H9 (cell line): ENCODE data around the gene TOP3B. TPM values are rescaled to one million over a fixed set of nuclear protein-coding genes. Genes with fewer than 3 reads are reported as not detected.

ENCODE experiments used
- DNase-seq: peaks from one replicate; pipeline ENCODE4 v3.0.0-alpha.2; 2017
- H2AFZ ChIP-seq: one replicate; pipeline ENCODE4 v1.6.1; 2013; ENCODE audit warnings: mild to moderate bottlenecking, low read length, control low read depth, moderate library complexity
- H2AK5ac ChIP-seq: 2 replicates; pipeline ENCODE4 v1.6.1; 2013; ENCODE audit warnings: low read length, control low read depth, mixed read lengths; ENCODE audit not compliant: insufficient read length
- H2BK120ac ChIP-seq: one replicate; pipeline ENCODE4 v1.6.1; 2013; ENCODE audit warnings: low read depth, mild to moderate bottlenecking, low read length, control low read depth, inconsistent platforms; ENCODE audit not compliant: poor library complexity, severe bottlenecking
- H2BK12ac ChIP-seq: 2 replicates; pipeline ENCODE4 v1.6.1; 2013; ENCODE audit warnings: low read length, control low read depth, mixed read lengths, low read depth; ENCODE audit not compliant: insufficient read length
- H2BK15ac ChIP-seq: 2 replicates; pipeline ENCODE4 v1.6.1; 2013; ENCODE audit warnings: low read depth, low read length, control low read depth
- H2BK20ac ChIP-seq: one replicate; pipeline ENCODE4 v1.6.1; 2013; ENCODE audit warnings: low read depth, mild to moderate bottlenecking, low read length, control low read depth, inconsistent platforms; ENCODE audit not compliant: poor library complexity, severe bottlenecking
- H2BK5ac ChIP-seq: 2 replicates; pipeline ENCODE4 v1.6.1; 2013; ENCODE audit warnings: low read length, control low read depth, mixed read lengths; ENCODE audit not compliant: insufficient read length
- H3K14ac ChIP-seq: 2 replicates; pipeline ENCODE4 v1.6.1; 2013; ENCODE audit warnings: low read length, control low read depth; ENCODE audit not compliant: insufficient read depth
- H3K18ac ChIP-seq: 2 replicates; pipeline ENCODE4 v1.6.1; 2013; ENCODE audit warnings: low read depth, mild to moderate bottlenecking, mixed read lengths, low read length, control low read depth; ENCODE audit not compliant: insufficient read length
- H3K23ac ChIP-seq: 2 replicates; pipeline ENCODE4 v1.6.1; 2013; ENCODE audit warnings: low read length, control low read depth, mixed read lengths, low read depth; ENCODE audit not compliant: insufficient read length
- H3K23me2 ChIP-seq: 2 replicates; pipeline ENCODE4 v1.6.1; 2013; ENCODE audit warnings: low read depth, mild to moderate bottlenecking, mixed read lengths, low read length, control low read depth; ENCODE audit not compliant: insufficient read length, poor library complexity, severe bottlenecking
- H3K27ac ChIP-seq: 2 replicates; pipeline ENCODE4 v1.5.1; 2013; ENCODE audit warnings: low read length, control low read depth, mixed read lengths, low read depth; ENCODE audit not compliant: insufficient read length
- H3K27me3 ChIP-seq: 2 replicates; pipeline ENCODE4 v1.6.1; 2013; ENCODE audit warnings: low read length, control low read depth, inconsistent platforms; ENCODE audit not compliant: insufficient read depth
- H3K4ac ChIP-seq: 2 replicates; pipeline ENCODE4 v1.6.1; 2013; ENCODE audit warnings: low read depth, mild to moderate bottlenecking, control low read depth, inconsistent platforms, low read length, moderate library complexity
- H3K4me1 ChIP-seq: 2 replicates; pipeline ENCODE4 v1.6.1; 2013; ENCODE audit warnings: low read length, control low read depth, inconsistent platforms; ENCODE audit not compliant: insufficient read depth
- H3K4me2 ChIP-seq: 2 replicates; pipeline ENCODE4 v1.6.1; 2013; ENCODE audit warnings: low read length, control low read depth, mixed read lengths; ENCODE audit not compliant: insufficient read length, insufficient read depth
- H3K56ac ChIP-seq: 2 replicates; pipeline ENCODE4 v1.6.1; 2013; ENCODE audit warnings: low read depth, mild to moderate bottlenecking, mixed read lengths, low read length, control low read depth; ENCODE audit not compliant: insufficient read length
- H3K79me1 ChIP-seq: 2 replicates; pipeline ENCODE4 v1.6.1; 2013; ENCODE audit warnings: low read depth, mild to moderate bottlenecking, moderate library complexity, low read length, control low read depth, inconsistent platforms; ENCODE audit not compliant: insufficient read depth, poor library complexity, severe bottlenecking
- H3K79me2 ChIP-seq: 2 replicates; pipeline ENCODE4 v1.6.1; 2013; ENCODE audit warnings: low read length, control low read depth, inconsistent platforms; ENCODE audit not compliant: insufficient read depth
- H3K9ac ChIP-seq: 2 replicates; pipeline ENCODE4 v1.6.1; 2013; ENCODE audit warnings: low read length, control low read depth, mixed read lengths; ENCODE audit not compliant: insufficient read length; ENCODE audit errors: extremely low read depth
- H3K9me3 ChIP-seq: one replicate; pipeline ENCODE4 v1.6.1; 2013; ENCODE audit warnings: low read depth, low read length, inconsistent platforms; ENCODE audit not compliant: control insufficient read depth
- H3T11ph ChIP-seq: one replicate; pipeline ENCODE4 v1.6.1; 2013; ENCODE audit warnings: mild to moderate bottlenecking, low read length, control low read depth, inconsistent platforms
- H4K20me1 ChIP-seq: one replicate; pipeline ENCODE4 v1.6.1; 2013; ENCODE audit not compliant: control insufficient read depth, insufficient read length, insufficient read depth
- H4K5ac ChIP-seq: 2 replicates; pipeline ENCODE4 v1.6.1; 2013; ENCODE audit warnings: low read depth, mild to moderate bottlenecking, mixed read lengths, low read length, control low read depth; ENCODE audit not compliant: insufficient read length
- H4K8ac ChIP-seq: replicated peaks from 2 replicates; pipeline ENCODE4 v1.6.1; 2013; ENCODE audit warnings: low read length, control low read depth, mixed read lengths, low read depth; ENCODE audit not compliant: insufficient read length
- H4K91ac ChIP-seq: 2 replicates; pipeline ENCODE4 v1.6.1; 2013; ENCODE audit warnings: low read depth, mild to moderate bottlenecking, moderate library complexity, mixed read lengths, low read length, control low read depth; ENCODE audit not compliant: insufficient read length
- H3K27ac Mint-ChIP-seq, 3 experiments: 2 replicates in 2 of 3; 3 replicates in 1 of 3; pipeline ENCODE4 v1.8.0; 2020 to 2021; ENCODE audit warnings: mixed read lengths in 3 of 3, mild to moderate bottlenecking in 1 of 3, moderate library complexity in 1 of 3
- H3K27me3 Mint-ChIP-seq: 2 replicates; pipeline ENCODE4 v1.8.0; 2021; ENCODE audit warnings: low read depth, mild to moderate bottlenecking, moderate library complexity, mixed read lengths
- H3K36me3 Mint-ChIP-seq, 3 experiments: 2 replicates in 2 of 3; 3 replicates in 1 of 3; pipeline ENCODE4 v1.8.0; 2020 to 2021; ENCODE audit warnings: low read depth in 3 of 3, mixed read lengths in 3 of 3; ENCODE audit not compliant: insufficient read depth in 1 of 3
- H3K4me1 Mint-ChIP-seq, 2 experiments: 2 replicates each; pipeline ENCODE4 v1.8.0; 2020; ENCODE audit warnings: mixed read lengths in 2 of 2
- H3K4me3 Mint-ChIP-seq, 2 experiments: 2 replicates in 1 of 2; 3 replicates in 1 of 2; pipeline ENCODE4 v1.8.0; 2020 to 2021; ENCODE audit warnings: mild to moderate bottlenecking in 2 of 2, mixed read lengths in 2 of 2, moderate library complexity in 1 of 2
- H3K9me3 Mint-ChIP-seq, 2 experiments: 2 replicates in 1 of 2; 3 replicates in 1 of 2; pipeline ENCODE4 v1.8.0; 2020; ENCODE audit warnings: mild to moderate bottlenecking in 2 of 2, mixed read lengths in 2 of 2, moderate library complexity in 1 of 2
- WGBS: extraction: QIAGEN DNeasy Blood & Tissue Kit; methylation state at CpG from one replicate; pipeline ENCODE4 v1.1.7; 2013; ENCODE audit warnings: missing lambda C conversion rate, low lambda C conversion rate, mixed read lengths; ENCODE audit not compliant: insufficient read length; ENCODE audit errors: extremely low coverage; 5-methylcytosine and 5-hydroxymethylcytosine counted together
- total RNA-seq: library from RNA; stranded (reverse); gene quantifications from 2 replicates; pipeline ENCODE4 v1.2.1, GENCODE V29; 2021
- TF ChIP-seq, protein P1 (sequence below): fragments of 200-600 bp; sonication (generic); conservative IDR thresholded peaks from 3 replicates; pipeline ENCODE4 v1.8.0; 2021; ENCODE audit warnings: antibody characterized with exemption, mild to moderate bottlenecking

Gene TOP3B
- total RNA-seq, 1 experiment from 2014 or later, result 55.2 TPM

DNA sequence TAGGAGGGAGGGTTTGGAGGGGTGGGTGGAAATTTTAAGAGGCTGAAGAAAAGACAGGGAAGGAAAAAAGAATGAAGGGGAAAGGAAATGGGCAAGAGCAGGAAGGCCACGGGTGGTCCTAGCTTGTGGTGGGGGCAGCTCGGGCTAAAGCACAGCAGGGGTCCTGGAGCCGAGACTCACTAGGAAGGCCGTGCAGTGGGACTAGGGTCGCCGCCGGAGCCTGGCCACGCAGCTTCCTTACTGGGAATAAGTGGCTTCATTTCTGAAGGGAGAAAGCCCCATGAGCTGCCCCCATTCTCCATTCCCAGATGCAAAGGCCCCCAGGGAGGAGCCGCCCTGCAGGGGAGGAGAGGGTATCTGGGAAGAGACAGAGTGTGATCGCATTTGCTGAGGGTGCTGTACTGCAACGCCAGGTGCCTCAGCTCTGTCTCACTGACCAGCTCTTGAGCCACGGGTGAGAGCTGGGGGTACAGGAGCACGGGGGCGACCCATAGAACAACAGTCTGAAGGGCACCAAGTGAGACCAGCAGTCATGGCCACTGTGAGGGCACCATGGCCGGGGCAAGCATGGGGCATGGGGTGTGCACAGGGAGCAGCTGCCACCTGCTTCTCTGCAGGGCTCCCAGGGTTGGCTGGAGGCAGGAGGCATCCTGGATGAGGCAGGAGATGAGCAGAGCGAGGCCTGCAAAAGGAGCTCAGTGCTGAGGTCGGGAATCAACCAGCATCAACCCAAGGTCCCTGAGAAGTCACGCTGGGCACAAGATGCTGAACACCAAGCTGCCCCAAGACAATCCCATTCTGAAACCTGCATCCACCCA lies 11.6 kb downstream of the TOP3B start:
- Histone ChIP-seq H2BK20ac (no peak overlapping the region), H4K91ac (no peak overlapping the region), H3K4ac (no peak overlapping the region), H3K4me2 (no peak overlapping the region), H2AK5ac (no peak overlapping the region), H4K8ac (no peak overlapping the region), H3K56ac (no peak overlapping the region), H2BK5ac (no peak overlapping the region), H3K9ac (no peak overlapping the region), H3K79me2 (no peaks in the 10 kb centered on the region), H2BK15ac (no peak overlapping the region), H3K4me1 (no peaks in the 10 kb centered on the region), H3K79me1 (no peaks in the 10 kb centered on the region), H3K14ac (no peak overlapping the region), H2BK12ac (no peak overlapping the region), H3K9me3 (no peaks in the 10 kb centered on the region), H3K27me3 (no peaks in the 10 kb centered on the region), H3K23ac (no peak overlapping the region), H2AFZ (no peak overlapping the region), H4K5ac (no peak overlapping the region), H3T11ph (no peak overlapping the region), H2BK120ac (no peak overlapping the region), H3K27ac (no peak overlapping the region), H3K23me2 (peaks cover 3% of the 10 kb centered on the region), H3K18ac (no peak overlapping the region), H4K20me1 (no peaks in the 10 kb centered on the region)
- no peak overlapping the region for H3K4me3 Mint-ChIP-seq
- no peaks in the 10 kb centered on the region for H3K9me3 Mint-ChIP-seq
- no CpG with 5 or more reads among the region's 18 CpGs for WGBS
- peaks cover 58 to 93% (median 81%) of the 10 kb centered on the region in 3 experiments; a peak in 6 of 7 replicates for H3K36me3 Mint-ChIP-seq
- H3K27me3 Mint-ChIP-seq, result no peaks in the 10 kb centered on the region; the same call in 1 of the 2 replicates
- no peak for DNase-seq
- peak overlapping the region in 1 of 3 experiments; percentile 22; a peak in 1 of 7 replicates for H3K27ac Mint-ChIP-seq
- H3K4me1 Mint-ChIP-seq, result no peaks in the 10 kb centered on the region
- TF ChIP-seq, protein P1, sequence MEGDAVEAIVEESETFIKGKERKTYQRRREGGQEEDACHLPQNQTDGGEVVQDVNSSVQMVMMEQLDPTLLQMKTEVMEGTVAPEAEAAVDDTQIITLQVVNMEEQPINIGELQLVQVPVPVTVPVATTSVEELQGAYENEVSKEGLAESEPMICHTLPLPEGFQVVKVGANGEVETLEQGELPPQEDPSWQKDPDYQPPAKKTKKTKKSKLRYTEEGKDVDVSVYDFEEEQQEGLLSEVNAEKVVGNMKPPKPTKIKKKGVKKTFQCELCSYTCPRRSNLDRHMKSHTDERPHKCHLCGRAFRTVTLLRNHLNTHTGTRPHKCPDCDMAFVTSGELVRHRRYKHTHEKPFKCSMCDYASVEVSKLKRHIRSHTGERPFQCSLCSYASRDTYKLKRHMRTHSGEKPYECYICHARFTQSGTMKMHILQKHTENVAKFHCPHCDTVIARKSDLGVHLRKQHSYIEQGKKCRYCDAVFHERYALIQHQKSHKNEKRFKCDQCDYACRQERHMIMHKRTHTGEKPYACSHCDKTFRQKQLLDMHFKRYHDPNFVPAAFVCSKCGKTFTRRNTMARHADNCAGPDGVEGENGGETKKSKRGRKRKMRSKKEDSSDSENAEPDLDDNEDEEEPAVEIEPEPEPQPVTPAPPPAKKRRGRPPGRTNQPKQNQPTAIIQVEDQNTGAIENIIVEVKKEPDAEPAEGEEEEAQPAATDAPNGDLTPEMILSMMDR, result no peak
